ENCODE measurements around the gene HGFAC. TPM values are rescaled to one million over a fixed set of nuclear protein-coding genes. Genes with fewer than 3 reads are reported as not detected.

Gene HGFAC
- total RNA-seq, 1 experiment from 2014 or later: 0.37 TPM

DNA sequence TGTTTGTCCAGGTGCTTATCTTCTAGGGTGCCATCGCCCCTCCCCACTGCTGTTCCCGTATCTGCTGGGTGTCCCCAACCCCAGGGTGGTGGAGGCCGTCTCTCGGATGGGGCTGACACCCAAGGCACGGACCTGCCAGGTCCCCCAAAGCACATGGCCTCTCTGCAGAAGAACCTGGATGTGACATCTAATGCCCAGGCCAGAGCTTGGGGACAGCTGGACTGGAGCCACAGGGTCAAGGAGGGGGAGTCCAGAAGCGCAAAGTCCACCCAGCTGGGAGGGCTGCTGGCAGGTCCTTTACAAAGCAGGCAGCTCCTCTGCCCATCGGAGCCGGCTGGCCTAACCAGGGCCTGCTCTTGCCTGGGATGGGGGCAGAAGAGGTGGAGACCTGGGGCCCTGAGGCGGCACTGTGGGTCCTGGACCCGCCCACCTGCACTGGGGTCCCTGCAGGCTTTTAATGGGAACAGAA is 20.6 kb downstream of the HGFAC start:
- DNase-seq: no peak
- Mint-ChIP-seq H3K27ac (no peak overlapping the region), H3K4me1 (peaks cover 9 to 10% of the 10 kb centered on the region in 2 experiments; a peak in 2 of 4 replicates), H3K9me3 (0 out of 5 replicates have a peak, but pooled peaks cover 0 to 2% of the 10 kb centered on the region in 2 experiments), H3K27me3 (ENCODE audit: low read depth) (peaks cover 77% of the 10 kb centered on the region), H3K36me3 (ENCODE audit: insufficient read depth in 1 of 3, low read depth in 3 of 3) (peaks cover 0 to 5% (median 0%) of the 10 kb centered on the region in 3 experiments; a peak in 1 of 7 replicates), H3K4me3 (no peak overlapping the region)
- Histone ChIP-seq H3K27ac (ENCODE audit: insufficient read length, low read depth, low read length) (no peak overlapping the region), H3K79me1 (ENCODE audit: insufficient read depth, low read depth, low read length, poor library complexity, severe bottlenecking) (no peaks in the 10 kb centered on the region), H3K23me2 (ENCODE audit: insufficient read length, low read depth, low read length, poor library complexity, severe bottlenecking) (no peaks in the 10 kb centered on the region), H2BK120ac (ENCODE audit: low read depth, low read length, poor library complexity, severe bottlenecking) (no peak overlapping the region), H4K5ac (ENCODE audit: insufficient read length, low read depth, low read length) (no peak overlapping the region), H2BK15ac (ENCODE audit: low read depth, low read length) (no peak overlapping the region), H4K91ac (ENCODE audit: insufficient read length, low read depth, low read length) (no peak overlapping the region), H4K8ac (replicated peaks; ENCODE audit: insufficient read length, low read depth, low read length) (no peak overlapping the region), H3K23ac (ENCODE audit: insufficient read length, low read depth, low read length) (no peak overlapping the region), H3K56ac (ENCODE audit: insufficient read length, low read depth, low read length) (no peak overlapping the region), H3T11ph (ENCODE audit: low read length) (no peak overlapping the region), H3K9ac (ENCODE audit: extremely low read depth, insufficient read length, low read length) (no peak overlapping the region), H2BK5ac (ENCODE audit: insufficient read length, low read length) (no peak overlapping the region), H2AK5ac (ENCODE audit: insufficient read length, low read length) (no peak overlapping the region), H3K4me1 (ENCODE audit: insufficient read depth, low read length) (no peaks in the 10 kb centered on the region), H3K79me2 (ENCODE audit: insufficient read depth, low read length) (no peaks in the 10 kb centered on the region), H3K4me2 (ENCODE audit: insufficient read depth, insufficient read length, low read length) (no peak overlapping the region), H3K9me3 (ENCODE audit: control insufficient read depth, low read depth, low read length) (no peaks in the 10 kb centered on the region), H2BK20ac (ENCODE audit: low read depth, low read length, poor library complexity, severe bottlenecking) (no peak overlapping the region), H3K27me3 (ENCODE audit: insufficient read depth, low read length) (peaks cover 2% of the 10 kb centered on the region; the same call in 1 of the 2 replicates), H3K18ac (ENCODE audit: insufficient read length, low read depth, low read length) (no peak overlapping the region), H2AFZ (ENCODE audit: low read length) (no peak overlapping the region), H4K20me1 (ENCODE audit: control insufficient read depth, insufficient read depth, insufficient read length) (no peaks in the 10 kb centered on the region), H3K4ac (ENCODE audit: low read depth, low read length) (no peak overlapping the region), H2BK12ac (ENCODE audit: insufficient read length, low read depth, low read length) (no peak overlapping the region), H3K14ac (ENCODE audit: insufficient read depth, low read length) (no peak overlapping the region)
- no CpG with 5 or more reads among the region's 10 CpGs for WGBS (ENCODE audit: extremely low coverage, insufficient read length, low lambda C conversion rate)
- TF ChIP-seq, protein P1, sequence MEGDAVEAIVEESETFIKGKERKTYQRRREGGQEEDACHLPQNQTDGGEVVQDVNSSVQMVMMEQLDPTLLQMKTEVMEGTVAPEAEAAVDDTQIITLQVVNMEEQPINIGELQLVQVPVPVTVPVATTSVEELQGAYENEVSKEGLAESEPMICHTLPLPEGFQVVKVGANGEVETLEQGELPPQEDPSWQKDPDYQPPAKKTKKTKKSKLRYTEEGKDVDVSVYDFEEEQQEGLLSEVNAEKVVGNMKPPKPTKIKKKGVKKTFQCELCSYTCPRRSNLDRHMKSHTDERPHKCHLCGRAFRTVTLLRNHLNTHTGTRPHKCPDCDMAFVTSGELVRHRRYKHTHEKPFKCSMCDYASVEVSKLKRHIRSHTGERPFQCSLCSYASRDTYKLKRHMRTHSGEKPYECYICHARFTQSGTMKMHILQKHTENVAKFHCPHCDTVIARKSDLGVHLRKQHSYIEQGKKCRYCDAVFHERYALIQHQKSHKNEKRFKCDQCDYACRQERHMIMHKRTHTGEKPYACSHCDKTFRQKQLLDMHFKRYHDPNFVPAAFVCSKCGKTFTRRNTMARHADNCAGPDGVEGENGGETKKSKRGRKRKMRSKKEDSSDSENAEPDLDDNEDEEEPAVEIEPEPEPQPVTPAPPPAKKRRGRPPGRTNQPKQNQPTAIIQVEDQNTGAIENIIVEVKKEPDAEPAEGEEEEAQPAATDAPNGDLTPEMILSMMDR (conservative IDR thresholded peaks at IDR 0.05): no peak

Measured in H9 (cell line).